Glutamatergic neuron (in vitro differentiated cells): ENCODE data around the gene CAMK1D. TPM values are rescaled to one million over a fixed set of nuclear protein-coding genes. Genes with fewer than 3 reads are reported as not detected.

Experiments
- DNase-seq: peaks from one replicate; pipeline ENCODE4 v3.0.0; 2022
- H3K27ac Mint-ChIP-seq: one replicate; pipeline ENCODE4 v1.8.0; 2020; ENCODE audit warnings: mild to moderate bottlenecking, mixed read lengths, inconsistent platforms; ENCODE audit not compliant: unreplicated experiment
- H3K27me3 Mint-ChIP-seq: one replicate; pipeline ENCODE4 v1.8.0; 2020; ENCODE audit warnings: mild to moderate bottlenecking, moderate library complexity, mixed read lengths, inconsistent platforms; ENCODE audit not compliant: unreplicated experiment
- H3K36me3 Mint-ChIP-seq: one replicate; pipeline ENCODE4 v1.8.0; 2020; ENCODE audit warnings: mild to moderate bottlenecking, mixed read lengths, inconsistent platforms; ENCODE audit not compliant: unreplicated experiment
- H3K4me1 Mint-ChIP-seq: one replicate; pipeline ENCODE4 v1.8.0; 2020; ENCODE audit warnings: mild to moderate bottlenecking, low read depth, mixed read lengths, inconsistent platforms; ENCODE audit not compliant: unreplicated experiment
- H3K4me3 Mint-ChIP-seq: one replicate; pipeline ENCODE4 v1.8.0; 2020; ENCODE audit warnings: mild to moderate bottlenecking, mixed read lengths, inconsistent platforms; ENCODE audit not compliant: unreplicated experiment
- H3K9me3 Mint-ChIP-seq: one replicate; pipeline ENCODE4 v1.8.0; 2020; ENCODE audit warnings: mild to moderate bottlenecking, moderate library complexity, mixed read lengths, inconsistent platforms; ENCODE audit not compliant: unreplicated experiment
- total RNA-seq: library from RNA; stranded (reverse); fragmentation: NEBNext Ultra II Directional; extraction: Animal tissue kit (Norgen Biotek cat#: 25700); gene quantifications from one replicate; pipeline ENCODE4 v1.2.1, GENCODE V29; 2021; ENCODE audit not compliant: unreplicated experiment
- TF ChIP-seq, protein P1 (sequence below): fragments of 200-600 bp; sonication (generic); IDR thresholded peaks from one replicate; pipeline ENCODE4 v1.5.0; 2021; ENCODE audit not compliant: partially characterized antibody, unreplicated experiment

CAMK1D gene
- total RNA-seq, 1 donor from 2014 or later, result 29.8 TPM

GRCh38 chr10:12832096-12832495 lies 482.7 kb downstream of the CAMK1D start:
- Mint-ChIP-seq H3K9me3 (peaks cover 4% of the 10 kb centered on the region), H3K36me3 (peaks cover 5% of the 10 kb centered on the region), H3K27ac (no peak overlapping the region), H3K4me1 (peaks cover 11% of the 10 kb centered on the region), H3K4me3 (no peak overlapping the region), H3K27me3 (peaks cover 2% of the 10 kb centered on the region)
- TF ChIP-seq, protein P1, sequence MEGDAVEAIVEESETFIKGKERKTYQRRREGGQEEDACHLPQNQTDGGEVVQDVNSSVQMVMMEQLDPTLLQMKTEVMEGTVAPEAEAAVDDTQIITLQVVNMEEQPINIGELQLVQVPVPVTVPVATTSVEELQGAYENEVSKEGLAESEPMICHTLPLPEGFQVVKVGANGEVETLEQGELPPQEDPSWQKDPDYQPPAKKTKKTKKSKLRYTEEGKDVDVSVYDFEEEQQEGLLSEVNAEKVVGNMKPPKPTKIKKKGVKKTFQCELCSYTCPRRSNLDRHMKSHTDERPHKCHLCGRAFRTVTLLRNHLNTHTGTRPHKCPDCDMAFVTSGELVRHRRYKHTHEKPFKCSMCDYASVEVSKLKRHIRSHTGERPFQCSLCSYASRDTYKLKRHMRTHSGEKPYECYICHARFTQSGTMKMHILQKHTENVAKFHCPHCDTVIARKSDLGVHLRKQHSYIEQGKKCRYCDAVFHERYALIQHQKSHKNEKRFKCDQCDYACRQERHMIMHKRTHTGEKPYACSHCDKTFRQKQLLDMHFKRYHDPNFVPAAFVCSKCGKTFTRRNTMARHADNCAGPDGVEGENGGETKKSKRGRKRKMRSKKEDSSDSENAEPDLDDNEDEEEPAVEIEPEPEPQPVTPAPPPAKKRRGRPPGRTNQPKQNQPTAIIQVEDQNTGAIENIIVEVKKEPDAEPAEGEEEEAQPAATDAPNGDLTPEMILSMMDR, result no peak
- no peak for DNase-seq

DNA sequence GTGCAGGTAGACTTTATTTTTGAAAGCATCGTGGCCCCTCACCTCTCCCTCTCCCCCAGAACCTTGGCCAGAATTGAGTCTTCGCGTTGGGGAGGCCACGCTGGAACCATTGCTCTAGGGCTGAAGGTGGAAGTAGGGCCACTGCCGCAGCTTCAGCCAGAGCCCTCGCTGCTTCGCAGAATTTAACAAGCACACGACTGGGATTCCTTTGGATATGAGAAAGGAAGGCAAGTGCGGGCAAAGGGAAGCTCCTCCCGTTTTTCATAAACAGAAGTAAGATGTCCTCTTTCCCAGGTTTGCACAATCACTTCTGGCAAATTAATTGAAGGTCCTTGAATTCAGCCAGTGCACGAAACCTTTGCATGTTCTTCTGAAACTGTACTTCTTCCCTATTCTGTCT lies 484.1 kb downstream of the CAMK1D start:
- no peak for DNase-seq
- H3K4me3 Mint-ChIP-seq, result no peak overlapping the region
- TF ChIP-seq, protein P1, result no peak
- H3K27ac Mint-ChIP-seq, result no peak overlapping the region
- no peaks in the 10 kb centered on the region for H3K36me3 Mint-ChIP-seq
- H3K27me3 Mint-ChIP-seq, result peaks cover 2% of the 10 kb centered on the region
- H3K4me1 Mint-ChIP-seq, result peaks cover 11% of the 10 kb centered on the region
- H3K9me3 Mint-ChIP-seq, result peaks cover 4% of the 10 kb centered on the region

- Mint-ChIP-seq H3K4me3 (no peak overlapping the region), H3K9me3 (peaks cover 4% of the 10 kb centered on the region), H3K27ac (no peak overlapping the region), H3K4me1 (peaks cover 14% of the 10 kb centered on the region), H3K27me3 (peaks cover 2% of the 10 kb centered on the region), H3K36me3 (no peaks in the 10 kb centered on the region)
- TF ChIP-seq, protein P1, result no peak
- DNase-seq, result no peak
Observed at GRCh38 chr10:12834116-12834665, 484.8 kb downstream of the CAMK1D start.

GRCh38 chr10:12834721-12835120 lies 485.4 kb downstream of the CAMK1D start:
- Mint-ChIP-seq H3K27ac (no peak overlapping the region), H3K4me3 (no peak overlapping the region), H3K27me3 (peaks cover 2% of the 10 kb centered on the region), H3K36me3 (no peaks in the 10 kb centered on the region), H3K9me3 (peaks cover 4% of the 10 kb centered on the region), H3K4me1 (peaks cover 13% of the 10 kb centered on the region)
- DNase-seq, result no peak
- TF ChIP-seq, protein P1, result no peak

DNA sequence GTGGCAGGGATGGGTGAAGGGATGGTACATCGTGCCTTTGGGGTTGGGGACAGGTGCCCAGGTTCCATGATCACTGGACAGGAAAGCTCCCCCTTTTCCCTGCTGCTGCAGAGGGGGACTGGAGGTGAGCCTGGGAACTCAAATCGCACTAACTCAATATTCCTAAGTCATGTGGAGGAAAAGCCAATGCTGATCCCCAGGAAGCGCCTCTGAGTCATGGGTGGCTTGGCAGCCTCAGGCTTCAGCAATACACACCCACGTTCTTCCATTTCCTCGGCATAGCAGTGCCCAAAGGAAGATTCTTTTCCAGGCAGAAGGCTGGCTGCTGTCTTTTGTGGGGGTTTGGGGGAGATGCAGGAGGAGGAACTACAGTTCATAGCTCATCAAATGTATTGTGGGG lies 486.4 kb downstream of the CAMK1D start:
- DNase-seq, result no peak
- Mint-ChIP-seq H3K27me3 (peaks cover 2% of the 10 kb centered on the region), H3K9me3 (peaks cover 9% of the 10 kb centered on the region), H3K4me1 (peaks cover 15% of the 10 kb centered on the region), H3K4me3 (no peak overlapping the region), H3K27ac (no peak overlapping the region), H3K36me3 (no peaks in the 10 kb centered on the region)
- TF ChIP-seq, protein P1, result no peak
